ENCODE results near the gene H6PD. TPM values are rescaled to one million over a fixed set of nuclear protein-coding genes. Genes with fewer than 3 reads are reported as not detected.

Gene H6PD
- 10 to 100 TPM; 33.9 to 37.6 (median 36.7) TPM for polyA plus RNA-seq (ENCODE audit: insufficient read length in 3 of 3)

GRCh38 chr1:9234223-9235095 is at the start of gene H6PD:
TSS of gene H6PD (plus strand) at chr1:9234774. CDS start at chr1:9244935, 10,161 bp downstream.
- DNase-seq (ENCODE audit: low read depth in 3 of 3, low spot score in 2 of 3): no peak

GRCh38 chr1:9186082-9186859 is 48.3 kb upstream of the H6PD start:
- no peak for DNase-seq (ENCODE audit: low read depth in 3 of 3, low spot score in 2 of 3)

- no peak for DNase-seq (ENCODE audit: low read depth in 3 of 3, low spot score in 2 of 3)
Observed at GRCh38 chr1:9187004-9187403, 47.6 kb upstream of the H6PD start.

GRCh38 chr1:9190234-9190633 is 44.3 kb upstream of the H6PD start:
- DNase-seq (ENCODE audit: low read depth in 3 of 3, low spot score in 2 of 3): no peak

- no peak for DNase-seq (ENCODE audit: low read depth in 3 of 3, low spot score in 2 of 3)
Observed at GRCh38 chr1:9191231-9191630, 43.3 kb upstream of the H6PD start.

GRCh38 chr1:9192578-9193232 is 41.9 kb upstream of the H6PD start:
- no peak for DNase-seq (ENCODE audit: low read depth in 3 of 3, low spot score in 2 of 3)

- DNase-seq (ENCODE audit: low read depth in 3 of 3, low spot score in 2 of 3): no peak
Observed at GRCh38 chr1:9193233-9193625, 41.3 kb upstream of the H6PD start.

- DNase-seq (ENCODE audit: low read depth in 3 of 3, low spot score in 2 of 3): no peak
Observed at GRCh38 chr1:9194024-9194423, 40.5 kb upstream of the H6PD start.

GRCh38 chr1:9195651-9196050 is 38.9 kb upstream of the H6PD start:
- DNase-seq (ENCODE audit: low read depth in 3 of 3, low spot score in 2 of 3): no peak

- no peak for DNase-seq (ENCODE audit: low read depth in 3 of 3, low spot score in 2 of 3)
Observed at GRCh38 chr1:9196129-9197040, 38.2 kb upstream of the H6PD start.

- no peak for DNase-seq (ENCODE audit: low read depth in 3 of 3, low spot score in 2 of 3)
Observed at GRCh38 chr1:9197186-9198099, 37.1 kb upstream of the H6PD start.

GRCh38 chr1:9198538-9199361 is 35.8 kb upstream of the H6PD start:
- no peak for DNase-seq (ENCODE audit: low read depth in 3 of 3, low spot score in 2 of 3)

- DNase-seq (ENCODE audit: low read depth in 3 of 3, low spot score in 2 of 3): no peak
Observed at GRCh38 chr1:9200441-9200840, 34.1 kb upstream of the H6PD start.

- no peak for DNase-seq (ENCODE audit: low read depth in 3 of 3, low spot score in 2 of 3)
Observed at GRCh38 chr1:9201401-9202239, 33.0 kb upstream of the H6PD start.

GRCh38 chr1:9202240-9202870 is 32.2 kb upstream of the H6PD start:
- no peak for DNase-seq (ENCODE audit: low read depth in 3 of 3, low spot score in 2 of 3)

GRCh38 chr1:9203511-9203982 is 31.0 kb upstream of the H6PD start:
- DNase-seq (ENCODE audit: low read depth in 3 of 3, low spot score in 2 of 3): no peak

Measured in right renal cortex interstitium (tissue), 3 donors.